PFSK-1 (cell line): ENCODE data around the gene FOLR2.

Source experiments
- FOXP2 ChIP-seq: optimal IDR thresholded peaks from 2 replicates; pipeline ENCODE3; 2011; ENCODE audit warnings: borderline replicate concordance, control low read depth, inconsistent platforms; ENCODE audit not compliant: insufficient read depth; ENCODE audit errors: extremely low read length, extremely low read depth
- POLR2AphosphoS5 ChIP-seq: IDR thresholded peaks from 2 replicates; pipeline ENCODE4 v1.6.1; 2012; ENCODE audit warnings: low read depth, mild to moderate bottlenecking, control low read depth, low read length, moderate library complexity
- SIN3A ChIP-seq: IDR thresholded peaks from 2 replicates; pipeline ENCODE4 v1.6.1; 2012; ENCODE audit warnings: mild to moderate bottlenecking, low read length, moderate library complexity, borderline replicate concordance; ENCODE audit not compliant: insufficient read depth
- TAF1 ChIP-seq: IDR thresholded peaks from 2 replicates; pipeline ENCODE4 v1.6.1; 2012; ENCODE audit warnings: low read length, control low read depth, borderline replicate concordance; ENCODE audit not compliant: insufficient read depth
- TF ChIP-seq, protein P1 (sequence below), 2 experiments: IDR thresholded peaks; 2 replicates each; pipeline versions ENCODE4 v1.6.1 to v1.8.0; 2011 to 2012; ENCODE audit warnings: low read depth in 2 of 2, low read length in 2 of 2, control low read depth in 1 of 2, inconsistent platforms in 1 of 2, mild to moderate bottlenecking in 1 of 2, moderate library complexity in 1 of 2; ENCODE audit not compliant: insufficient read depth in 1 of 2

FOLR2 gene

DNA sequence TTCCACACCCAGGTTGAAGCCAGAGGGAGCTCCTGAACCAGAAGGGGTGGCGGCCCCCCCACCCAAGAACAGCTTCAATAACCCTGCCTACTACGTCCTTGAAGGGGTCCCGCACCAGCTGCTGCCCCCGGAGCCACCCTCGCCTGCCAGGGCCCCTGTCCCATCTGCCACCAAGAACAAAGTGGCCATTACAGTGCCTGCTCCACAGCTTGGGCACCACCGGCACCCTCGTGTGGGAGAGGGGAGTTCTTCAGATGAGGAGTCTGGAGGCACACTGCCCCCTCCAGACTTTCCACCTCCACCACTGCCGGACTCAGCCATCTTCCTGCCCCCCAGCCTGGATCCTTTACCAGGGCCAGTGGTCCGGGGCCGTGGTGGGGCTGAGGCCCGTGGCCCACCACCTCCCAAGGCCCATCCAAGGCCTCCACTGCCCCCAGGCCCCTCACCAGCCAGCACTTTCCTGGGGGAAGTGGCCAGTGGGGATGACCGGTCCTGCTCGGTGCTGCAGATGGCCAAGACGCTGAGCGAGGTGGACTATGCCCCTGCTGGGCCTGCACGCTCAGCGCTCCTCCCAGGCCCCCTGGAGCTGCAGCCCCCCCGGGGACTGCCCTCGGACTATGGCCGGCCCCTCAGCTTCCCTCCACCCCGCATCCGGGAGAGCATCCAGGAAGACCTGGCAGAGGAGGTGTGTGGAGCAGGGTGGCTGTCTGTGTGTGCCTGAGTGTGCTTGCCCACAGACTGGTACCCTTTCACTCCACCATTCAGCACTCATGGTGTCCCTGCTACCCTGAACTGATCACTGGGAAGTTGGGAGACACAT is 20.7 kb downstream of the FOLR2 start:
- no peak for TF ChIP-seq FOXP2
- no peak for TF ChIP-seq POLR2AphosphoS5
- no peak for TF ChIP-seq SIN3A
- TF ChIP-seq TAF1: no peak
- TF ChIP-seq, protein P1, sequence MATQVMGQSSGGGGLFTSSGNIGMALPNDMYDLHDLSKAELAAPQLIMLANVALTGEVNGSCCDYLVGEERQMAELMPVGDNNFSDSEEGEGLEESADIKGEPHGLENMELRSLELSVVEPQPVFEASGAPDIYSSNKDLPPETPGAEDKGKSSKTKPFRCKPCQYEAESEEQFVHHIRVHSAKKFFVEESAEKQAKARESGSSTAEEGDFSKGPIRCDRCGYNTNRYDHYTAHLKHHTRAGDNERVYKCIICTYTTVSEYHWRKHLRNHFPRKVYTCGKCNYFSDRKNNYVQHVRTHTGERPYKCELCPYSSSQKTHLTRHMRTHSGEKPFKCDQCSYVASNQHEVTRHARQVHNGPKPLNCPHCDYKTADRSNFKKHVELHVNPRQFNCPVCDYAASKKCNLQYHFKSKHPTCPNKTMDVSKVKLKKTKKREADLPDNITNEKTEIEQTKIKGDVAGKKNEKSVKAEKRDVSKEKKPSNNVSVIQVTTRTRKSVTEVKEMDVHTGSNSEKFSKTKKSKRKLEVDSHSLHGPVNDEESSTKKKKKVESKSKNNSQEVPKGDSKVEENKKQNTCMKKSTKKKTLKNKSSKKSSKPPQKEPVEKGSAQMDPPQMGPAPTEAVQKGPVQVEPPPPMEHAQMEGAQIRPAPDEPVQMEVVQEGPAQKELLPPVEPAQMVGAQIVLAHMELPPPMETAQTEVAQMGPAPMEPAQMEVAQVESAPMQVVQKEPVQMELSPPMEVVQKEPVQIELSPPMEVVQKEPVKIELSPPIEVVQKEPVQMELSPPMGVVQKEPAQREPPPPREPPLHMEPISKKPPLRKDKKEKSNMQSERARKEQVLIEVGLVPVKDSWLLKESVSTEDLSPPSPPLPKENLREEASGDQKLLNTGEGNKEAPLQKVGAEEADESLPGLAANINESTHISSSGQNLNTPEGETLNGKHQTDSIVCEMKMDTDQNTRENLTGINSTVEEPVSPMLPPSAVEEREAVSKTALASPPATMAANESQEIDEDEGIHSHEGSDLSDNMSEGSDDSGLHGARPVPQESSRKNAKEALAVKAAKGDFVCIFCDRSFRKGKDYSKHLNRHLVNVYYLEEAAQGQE (IDR thresholded peaks at IDR 0.05; ENCODE audit: insufficient read depth in 1 of 2, low read depth in 2 of 2, low read length in 2 of 2): no peak

DNA sequence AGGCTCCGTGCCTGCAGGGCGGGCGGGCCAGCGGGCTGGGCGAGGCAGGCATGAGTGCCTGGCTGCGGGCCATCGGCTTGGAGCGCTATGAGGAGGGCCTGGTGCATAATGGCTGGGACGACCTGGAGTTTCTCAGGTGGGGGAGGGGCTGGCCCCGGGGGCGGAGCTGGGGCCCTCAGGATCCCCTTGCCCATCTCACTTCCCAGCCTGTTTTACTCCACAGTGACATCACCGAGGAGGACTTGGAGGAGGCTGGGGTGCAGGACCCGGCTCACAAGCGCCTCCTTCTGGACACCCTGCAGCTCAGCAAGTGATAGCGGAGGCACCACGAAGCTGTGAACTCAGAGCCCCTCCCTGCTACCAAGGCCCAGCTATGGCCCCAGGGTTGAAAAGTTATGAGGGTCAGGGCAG is 21.5 kb downstream of the FOLR2 start:
- TF ChIP-seq FOXP2 (no peak), POLR2AphosphoS5 (no peak), TAF1 (no peak), SIN3A (no peak)
- TF ChIP-seq, protein P1 (IDR thresholded peaks at IDR 0.05; ENCODE audit: insufficient read depth in 1 of 2, low read depth in 2 of 2, low read length in 2 of 2): no peak

DNA sequence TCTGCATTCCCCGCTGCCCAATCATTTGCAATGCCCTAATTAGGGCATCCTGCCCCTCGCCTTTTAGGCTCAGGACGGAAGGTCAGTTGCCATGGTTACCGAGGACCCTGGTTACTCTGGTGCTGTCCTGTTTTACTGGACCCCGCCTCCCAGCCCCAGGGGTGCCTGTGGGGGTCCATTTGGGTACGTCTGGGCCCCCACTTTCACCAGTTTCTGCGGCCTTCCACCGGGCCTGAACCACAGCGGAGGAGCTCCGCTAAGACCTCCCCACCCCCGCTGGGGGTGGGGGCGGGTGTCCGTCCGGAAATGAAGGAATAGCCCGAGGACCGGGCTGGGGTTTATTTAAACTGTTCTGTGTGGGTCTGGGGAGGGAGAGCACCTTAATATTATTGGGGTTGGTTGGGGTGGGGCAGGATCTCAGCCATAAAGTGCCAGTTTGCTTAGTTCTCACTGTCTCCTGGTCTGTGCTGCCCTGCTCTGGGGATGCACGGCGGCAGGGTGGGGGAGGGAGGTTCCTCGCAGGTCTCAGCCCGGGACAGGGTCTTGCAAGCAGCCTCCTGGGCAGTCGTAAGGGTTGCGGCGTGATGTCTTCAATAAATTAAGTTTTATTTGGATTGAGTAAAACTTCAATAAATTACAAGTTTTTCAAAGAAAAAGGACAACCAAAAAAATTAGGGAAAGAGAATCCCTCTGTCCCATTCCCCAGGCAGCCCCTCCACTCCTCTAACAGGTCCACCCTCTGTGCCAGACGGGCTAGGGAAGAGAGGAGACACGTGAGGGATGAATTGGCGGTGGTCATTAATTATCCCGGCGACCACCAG is 22.1 kb downstream of the FOLR2 start:
- TF ChIP-seq TAF1 (no peak), SIN3A (no peak)

DNA sequence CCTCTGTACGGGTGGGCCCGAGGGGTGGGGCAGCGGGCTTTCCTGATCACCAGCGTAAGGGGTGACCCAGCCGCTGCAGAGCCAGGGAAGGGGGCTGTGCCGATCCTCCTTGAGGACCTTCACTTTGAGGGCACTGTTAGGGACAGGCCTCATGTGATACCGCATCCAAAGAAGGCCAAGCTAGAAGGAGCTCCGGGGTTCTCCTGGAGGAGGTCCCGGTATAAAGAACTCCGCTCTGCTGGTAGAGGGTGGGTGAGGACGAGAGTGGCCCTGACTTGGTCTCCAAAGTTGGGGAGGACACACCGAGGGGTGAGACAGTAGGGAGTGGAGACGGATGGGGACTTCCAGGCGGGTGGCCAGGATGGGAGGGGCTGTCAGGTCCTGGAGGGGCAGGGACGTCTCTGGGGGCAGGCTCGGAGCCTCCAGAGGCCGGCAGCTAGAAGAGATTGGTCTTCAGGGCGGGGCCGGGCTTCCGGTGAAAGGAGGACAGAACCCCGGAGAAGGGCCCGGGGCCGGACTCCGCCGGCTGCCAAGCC is 22.8 kb downstream of the FOLR2 start:
- TF ChIP-seq POLR2AphosphoS5 (0 out of 2 replicates have a peak, but pooled peaks have one; percentile 23), SIN3A (no peak), TAF1 (no peak), FOXP2 (no peak)
- TF ChIP-seq, protein P1 (IDR thresholded peaks at IDR 0.05; ENCODE audit: insufficient read depth in 1 of 2, low read depth in 2 of 2, low read length in 2 of 2): no peak

DNA sequence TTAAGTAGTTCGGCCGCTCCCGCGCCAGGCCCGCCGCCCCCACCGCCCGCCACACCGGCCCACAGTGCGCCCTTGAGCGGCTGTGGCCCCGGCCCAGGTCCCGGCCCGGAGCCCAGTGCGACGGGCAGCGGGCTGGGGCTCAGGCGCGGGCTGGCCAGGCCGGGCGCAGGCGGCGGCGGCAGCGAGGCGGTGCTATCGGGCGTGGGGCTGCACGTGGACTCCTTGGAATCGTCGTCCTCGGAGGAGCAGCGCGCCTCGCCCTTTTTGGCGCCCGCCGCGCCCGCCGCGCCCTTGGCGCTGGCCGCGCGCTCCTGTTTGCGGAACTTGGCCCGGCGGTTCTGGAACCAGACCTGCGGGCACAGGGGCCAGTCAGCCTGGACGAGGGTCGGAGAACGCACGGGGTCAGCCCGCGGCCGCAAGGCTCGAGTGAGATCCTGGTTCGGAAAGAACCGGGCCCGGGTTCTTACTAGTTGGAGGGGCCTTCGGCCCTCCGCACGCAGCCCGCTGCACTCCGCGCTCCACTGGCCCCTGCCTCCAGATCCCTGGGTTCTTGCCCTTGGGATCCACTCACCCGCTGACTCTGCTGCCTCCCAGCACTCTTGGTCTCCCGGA is 23.4 kb downstream of the FOLR2 start:
- TF ChIP-seq FOXP2 (no peak), POLR2AphosphoS5 (no peak; the same call in 1 of the 2 replicates), SIN3A (no peak), TAF1 (no peak)
- TF ChIP-seq, protein P1 (IDR thresholded peaks at IDR 0.05; ENCODE audit: insufficient read depth in 1 of 2, low read depth in 2 of 2, low read length in 2 of 2): no peak
